Mesenchymal stem cell (in vitro differentiated cells and primary cell): Measurements from ENCODE around the gene AVP. TPM values are rescaled to one million over a fixed set of nuclear protein-coding genes. Genes with fewer than 3 reads are reported as not detected.

Experiments
- DNase-seq: peaks from one replicate; pipeline ENCODE4 v3.0.0-alpha.2; 2013
- H2AFZ ChIP-seq: one replicate; pipeline ENCODE4 v1.6.1; 2013; ENCODE audit warnings: low read depth, mild to moderate bottlenecking, control low read depth, inconsistent platforms, low read length, moderate library complexity
- H2AK5ac ChIP-seq: 2 replicates; pipeline ENCODE4 v1.6.1; 2013; ENCODE audit warnings: low read length, moderate library complexity, mild to moderate bottlenecking, inconsistent platforms; ENCODE audit not compliant: severe bottlenecking
- H2BK120ac ChIP-seq: one replicate; pipeline ENCODE4 v1.6.1; 2013; ENCODE audit warnings: low read depth, mild to moderate bottlenecking, inconsistent platforms, low read length, moderate library complexity
- H2BK12ac ChIP-seq, 2 experiments: one replicate each; pipeline ENCODE4 v1.6.1; 2013; ENCODE audit warnings: inconsistent platforms in 2 of 2, low read length in 2 of 2, mild to moderate bottlenecking in 2 of 2, moderate library complexity in 2 of 2, control low read depth in 1 of 2
- H2BK15ac ChIP-seq: one replicate; pipeline ENCODE4 v1.6.1; 2013; ENCODE audit warnings: mild to moderate bottlenecking, low read depth, inconsistent platforms; ENCODE audit not compliant: poor library complexity, severe bottlenecking
- H2BK5ac ChIP-seq: 2 replicates; pipeline ENCODE4 v1.6.1; 2013; ENCODE audit warnings: low read depth, mild to moderate bottlenecking, low read length, control low read depth, inconsistent platforms; ENCODE audit not compliant: poor library complexity, severe bottlenecking
- H3K14ac ChIP-seq, 2 experiments: one replicate each; pipeline ENCODE4 v1.6.1; 2013; ENCODE audit warnings: inconsistent platforms in 2 of 2, low read length in 2 of 2, control low read depth in 1 of 2, mild to moderate bottlenecking in 1 of 2, moderate library complexity in 1 of 2
- H3K18ac ChIP-seq, 2 experiments: one replicate each; pipeline ENCODE4 v1.6.1; 2013; ENCODE audit warnings: inconsistent platforms in 2 of 2, low read length in 2 of 2, control low read depth in 1 of 2, low read depth in 1 of 2, mild to moderate bottlenecking in 1 of 2
- H3K23ac ChIP-seq, 2 experiments: one replicate each; pipeline ENCODE4 v1.6.1; 2013; ENCODE audit warnings: inconsistent platforms in 2 of 2, low read length in 2 of 2, mild to moderate bottlenecking in 2 of 2, moderate library complexity in 2 of 2, control low read depth in 1 of 2
- H3K27ac ChIP-seq: 2 replicates; pipeline ENCODE4 v1.5.1; 2013; ENCODE audit warnings: mild to moderate bottlenecking, moderate library complexity, low read length, control low read depth, inconsistent platforms; ENCODE audit not compliant: poor library complexity, severe bottlenecking
- H3K27me3 ChIP-seq, 2 experiments: 2 replicates each; pipeline versions ENCODE4 v1.6.1 to v1.7.0; 2013; ENCODE audit warnings: low read length in 2 of 2, mild to moderate bottlenecking in 2 of 2, moderate library complexity in 2 of 2, control low read depth in 1 of 2, inconsistent platforms in 1 of 2; ENCODE audit not compliant: control insufficient read depth in 1 of 2, insufficient read depth in 1 of 2
- H3K36me3 ChIP-seq, 2 experiments: 2 replicates each; pipeline versions ENCODE4 v1.6.1 to v1.7.0; 2013; ENCODE audit warnings: low read length in 2 of 2, control low read depth in 1 of 2, inconsistent platforms in 1 of 2, low read depth in 1 of 2, mild to moderate bottlenecking in 1 of 2; ENCODE audit not compliant: insufficient read depth in 2 of 2, control insufficient read depth in 1 of 2
- H3K4ac ChIP-seq, 2 experiments: one replicate each; pipeline ENCODE4 v1.6.1; 2013; ENCODE audit warnings: inconsistent platforms in 2 of 2, low read length in 2 of 2, mild to moderate bottlenecking in 2 of 2, moderate library complexity in 2 of 2, control low read depth in 1 of 2, low read depth in 1 of 2
- H3K4me1 ChIP-seq: 2 replicates; pipeline ENCODE4 v1.6.1; 2013; ENCODE audit warnings: low read depth, low read length, control low read depth; ENCODE audit not compliant: control insufficient read depth, insufficient read depth
- H3K4me2 ChIP-seq: 2 replicates; pipeline ENCODE4 v1.6.1; 2013; ENCODE audit warnings: low read length, mild to moderate bottlenecking, inconsistent platforms; ENCODE audit not compliant: poor library complexity, severe bottlenecking
- H3K4me3 ChIP-seq, 2 experiments: 2 replicates each; pipeline versions ENCODE4 v1.5.1 to v1.7.0; 2013; ENCODE audit warnings: low read length in 2 of 2, mild to moderate bottlenecking in 2 of 2, control low read depth in 1 of 2, low read depth in 1 of 2; ENCODE audit not compliant: insufficient read depth in 1 of 2
- H3K79me1 ChIP-seq: replicated peaks from 2 replicates; pipeline ENCODE4 v1.6.1; 2013; ENCODE audit warnings: mild to moderate bottlenecking, control low read depth, low read length, inconsistent platforms; ENCODE audit not compliant: poor library complexity, severe bottlenecking
- H3K9ac ChIP-seq: 2 replicates; pipeline ENCODE4 v1.7.0; 2013; ENCODE audit warnings: mild to moderate bottlenecking, low read length, moderate library complexity
- H3K9me3 ChIP-seq: 2 replicates; pipeline ENCODE4 v1.7.0; 2013; ENCODE audit warnings: mild to moderate bottlenecking, low read length; ENCODE audit not compliant: control insufficient read depth
- H4K8ac ChIP-seq: one replicate; pipeline ENCODE4 v1.6.1; 2013; ENCODE audit warnings: inconsistent platforms, mild to moderate bottlenecking, low read length, moderate library complexity
- H4K91ac ChIP-seq: one replicate; pipeline ENCODE4 v1.6.1; 2013; ENCODE audit warnings: mild to moderate bottlenecking, low read length, inconsistent platforms
- WGBS: methylation state at CpG from one replicate; pipeline ENCODE4 v1.1.7; 2013; ENCODE audit warnings: mixed read lengths; 5-methylcytosine and 5-hydroxymethylcytosine counted together
- polyA plus RNA-seq, 2 experiments: library from polyadenylated mRNA; stranded (reverse); fragments of 200-250 nt; gene quantifications; one replicate each; pipeline ENCODE4 v1.2.3, GENCODE V29; 2013

AVP gene, protein sequence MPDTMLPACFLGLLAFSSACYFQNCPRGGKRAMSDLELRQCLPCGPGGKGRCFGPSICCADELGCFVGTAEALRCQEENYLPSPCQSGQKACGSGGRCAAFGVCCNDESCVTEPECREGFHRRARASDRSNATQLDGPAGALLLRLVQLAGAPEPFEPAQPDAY
- polyA plus RNA-seq (2013, experiment 1 of 2), result not detected
- not detected for polyA plus RNA-seq (2013, experiment 2 of 2)

DNA sequence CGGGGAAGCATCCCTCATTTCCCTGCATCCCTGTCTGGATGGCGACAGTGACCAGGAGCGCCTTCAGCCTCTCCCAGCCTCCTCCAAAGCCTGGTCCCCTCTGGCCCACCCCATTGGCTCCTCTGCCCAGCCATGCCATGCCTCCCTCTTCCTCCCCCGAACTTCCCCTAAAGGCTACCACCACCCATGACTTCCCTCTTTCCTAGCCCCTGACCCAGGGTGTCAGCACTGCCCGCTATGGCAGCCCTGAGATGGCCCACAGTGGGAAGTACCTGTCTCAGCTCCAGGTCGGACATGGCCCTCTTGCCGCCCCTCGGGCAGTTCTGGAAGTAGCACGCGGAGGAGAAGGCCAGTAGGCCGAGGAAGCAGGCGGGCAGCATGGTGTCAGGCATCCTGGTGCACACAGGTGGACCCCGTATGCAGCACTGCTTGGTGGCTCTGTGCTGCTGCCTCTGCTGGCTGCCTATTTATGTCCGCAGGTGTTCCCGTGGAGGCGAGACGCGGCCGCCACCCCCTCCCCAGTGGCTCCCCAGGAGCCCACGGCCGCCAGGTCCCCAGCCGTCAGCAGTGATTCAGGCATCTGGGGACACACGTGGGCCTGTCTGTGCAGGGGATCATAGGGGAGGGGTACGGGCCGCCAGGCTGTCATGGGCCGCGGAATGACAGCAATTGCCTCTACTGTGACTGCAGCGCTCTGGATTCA is at the start of gene AVP:
AVP (minus strand) TSS at position 442 of the 703 bp plus-strand sequence; CDS start at position 392, 50 bp downstream.
- Histone ChIP-seq H2BK15ac (no peak within 1 kb of the TSS), H2BK12ac (no peak within 1 kb of the TSS), H3K23ac (no peak within 1 kb of the TSS), H3K4me3 (no peak within 1 kb of the TSS), H3K9me3 (no peaks in the 10 kb centered on the region), H3K4ac (no peak within 1 kb of the TSS), H4K91ac (peak within 1 kb of the TSS; percentile 35), H4K8ac (no peak within 1 kb of the TSS), H3K27me3 (peaks cover 26 to 53% of the 10 kb centered on the region in 2 experiments), H2BK120ac (no peak within 1 kb of the TSS), H3K27ac (no peak within 1 kb of the TSS), H3K4me2 (no peak within 1 kb of the TSS), H3K9ac (no peak within 1 kb of the TSS), H3K79me1 (no peaks in the 10 kb centered on the region), H3K18ac (no peak within 1 kb of the TSS), H3K4me1 (peaks cover 18% of the 10 kb centered on the region), H3K36me3 (peaks cover 0 to 7% of the 10 kb centered on the region in 2 experiments), H2AK5ac (no peak within 1 kb of the TSS), H2AFZ (no peak within 1 kb of the TSS), H3K14ac (no peak within 1 kb of the TSS), H2BK5ac (no peak within 1 kb of the TSS)
- WGBS, result 90% methylated on average over 28 of the region's 28 CpGs
- DNase-seq, result no peak

DNA sequence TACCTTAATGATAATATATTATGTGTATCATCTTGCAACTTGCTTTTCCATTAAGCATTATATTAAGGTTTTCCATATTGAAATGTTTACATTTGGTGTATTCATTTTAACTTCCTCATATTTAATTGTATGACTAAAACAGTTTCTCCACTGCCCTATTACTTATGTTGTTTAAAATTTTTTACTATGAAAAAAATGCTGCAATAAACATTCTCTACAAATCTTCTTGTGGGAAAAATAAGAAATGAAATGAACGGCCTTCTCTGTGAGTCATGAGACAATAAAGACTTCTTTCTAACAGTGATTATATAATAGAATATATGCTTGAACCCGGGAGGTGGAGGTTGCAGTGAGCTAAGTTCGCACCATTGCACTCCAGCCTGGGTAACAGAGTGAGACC is 49.6 kb upstream of the AVP start:
- H3K27ac ChIP-seq, result no peak overlapping the region
- WGBS, result 91% methylated on average over 2 of the region's 3 CpGs

DNA sequence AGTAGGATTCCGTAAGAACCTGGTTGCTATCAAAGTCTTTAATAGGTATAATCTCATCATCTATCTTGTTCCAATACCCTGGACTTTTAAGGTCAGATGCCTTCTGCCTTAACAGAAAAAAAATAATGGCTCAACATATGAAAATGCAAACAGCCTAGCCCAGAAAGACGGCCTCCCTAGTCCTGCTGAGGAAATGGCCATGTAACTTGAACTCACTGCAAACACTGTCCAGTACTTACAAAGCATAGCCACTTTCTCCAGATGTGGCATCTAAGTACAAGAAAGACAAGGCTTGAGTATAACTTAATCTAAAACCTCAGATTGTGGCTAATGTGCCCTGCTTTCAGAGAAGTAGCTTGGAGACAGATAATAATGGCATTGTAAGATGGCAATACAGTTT is 48.6 kb upstream of the AVP start:
- H4K8ac ChIP-seq, result no peak overlapping the region
- no peak overlapping the region for H2BK120ac ChIP-seq
- peaks cover 3% of the 10 kb centered on the region for H3K4me1 ChIP-seq
- H3K14ac ChIP-seq, result no peak overlapping the region
- no peak for DNase-seq
- H2BK5ac ChIP-seq, result no peak overlapping the region
- H3K9me3 ChIP-seq, result no peaks in the 10 kb centered on the region
- no peak overlapping the region for H2BK12ac ChIP-seq
- H3K4me2 ChIP-seq, result no peak overlapping the region
- no peak overlapping the region for H2AFZ ChIP-seq
- no peak overlapping the region for H3K18ac ChIP-seq
- H3K9ac ChIP-seq, result no peak overlapping the region
- H3K79me1 ChIP-seq, result peaks cover 25% of the 10 kb centered on the region
- H2BK15ac ChIP-seq, result no peak overlapping the region
- no peak overlapping the region for H3K27ac ChIP-seq
- no peak overlapping the region for H3K4me3 ChIP-seq
- WGBS, result 100% methylated on average over 2 of the region's 2 CpGs
- no peak overlapping the region for H4K91ac ChIP-seq
- peaks cover 0 to 2% of the 10 kb centered on the region in 2 experiments for H3K36me3 ChIP-seq
- no peak overlapping the region for H3K23ac ChIP-seq
- H3K27me3 ChIP-seq, result no peaks in the 10 kb centered on the region
- no peak overlapping the region for H3K4ac ChIP-seq
- H2AK5ac ChIP-seq, result no peak overlapping the region

More for the DNA sequence above, 49.6 kb upstream of the AVP start:
- Histone ChIP-seq H3K27me3 (no peaks in the 10 kb centered on the region), H2BK15ac (no peak overlapping the region), H3K4me1 (peaks cover 3% of the 10 kb centered on the region), H2BK120ac (no peak overlapping the region), H3K4me3 (no peak overlapping the region), H3K4me2 (no peak overlapping the region), H2AFZ (no peak overlapping the region), H3K79me1 (peaks cover 21% of the 10 kb centered on the region), H2BK12ac (no peak overlapping the region), H4K91ac (no peak overlapping the region), H3K14ac (no peak overlapping the region), H3K23ac (no peak overlapping the region), H3K36me3 (peaks cover 0 to 5% of the 10 kb centered on the region in 2 experiments), H3K18ac (no peak overlapping the region), H2AK5ac (no peak overlapping the region), H3K9me3 (no peaks in the 10 kb centered on the region), H3K4ac (no peak overlapping the region), H2BK5ac (no peak overlapping the region), H3K9ac (no peak overlapping the region), H4K8ac (no peak overlapping the region)
- DNase-seq, result no peak

DNA sequence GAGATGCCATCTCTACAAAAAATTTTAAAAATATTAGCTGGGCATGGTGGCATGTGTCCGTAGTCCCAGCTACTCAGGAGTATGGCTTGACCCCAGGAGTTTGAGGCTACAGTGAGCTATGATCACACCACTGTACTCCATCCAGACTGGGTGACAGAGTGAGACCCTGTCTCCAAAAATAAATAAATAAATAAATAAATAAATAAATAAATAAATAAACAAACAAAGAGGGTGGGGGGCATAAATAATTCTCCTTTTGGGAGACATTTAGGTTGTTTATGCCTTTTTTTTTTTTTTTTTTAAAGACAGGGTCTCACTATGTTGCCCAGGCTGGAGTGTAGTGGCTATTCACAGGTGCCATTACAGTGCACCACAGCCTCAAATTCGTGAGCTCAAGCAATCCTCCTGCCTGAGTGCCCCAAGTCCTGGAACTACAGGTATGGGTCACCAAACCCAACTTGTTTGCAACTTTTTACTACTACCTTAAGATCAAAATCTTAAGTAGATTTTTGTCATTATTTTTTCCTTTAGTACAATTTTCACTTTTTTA is 45.6 kb upstream of the AVP start:
- no peak overlapping the region for H3K14ac ChIP-seq

More for the DNA sequence above, 45.6 kb upstream of the AVP start:
- Histone ChIP-seq H3K27me3 (no peaks in the 10 kb centered on the region), H3K9me3 (no peaks in the 10 kb centered on the region), H4K8ac (no peak overlapping the region), H2BK12ac (no peak overlapping the region), H3K27ac (no peak overlapping the region), H2BK15ac (no peak overlapping the region), H3K4me3 (no peak overlapping the region), H4K91ac (no peak overlapping the region), H3K36me3 (no peaks in the 10 kb centered on the region), H3K18ac (no peak overlapping the region), H3K23ac (no peak overlapping the region), H2AK5ac (no peak overlapping the region), H3K4me2 (no peak overlapping the region), H2BK120ac (no peak overlapping the region), H2BK5ac (no peak overlapping the region), H3K4me1 (peaks cover 2% of the 10 kb centered on the region), H2AFZ (no peak overlapping the region), H3K79me1 (peaks cover 29% of the 10 kb centered on the region), H3K4ac (no peak overlapping the region), H3K9ac (no peak overlapping the region)
- no peak for DNase-seq
- 97% methylated on average over 2 of the region's 2 CpGs for WGBS
